OCI-LY1 (cell line): ENCODE results near the gene GLI2.

Source experiments
- H2AFZ ChIP-seq: fragments of 200-600 bp; sonication (generic), shearing (Covaris generic); 2 replicates; pipeline ENCODE4 v1.6.0; 2014; ENCODE audit warnings: antibody characterized with exemption, mild to moderate bottlenecking, low read length
- H3F3A ChIP-seq: fragments of 200-600 bp; sonication (generic), shearing (Covaris generic); 2 replicates; pipeline ENCODE4 v1.6.0; 2014; ENCODE audit warnings: mild to moderate bottlenecking, antibody characterized with exemption, low read length, moderate library complexity; ENCODE audit not compliant: insufficient read depth
- H3K27ac ChIP-seq: fragments of 200-600 bp; sonication (generic); 2 replicates; pipeline ENCODE4 v1.5.1; 2014; ENCODE audit warnings: low read length, mixed run types, mild to moderate bottlenecking, low read depth; ENCODE audit not compliant: poor library complexity, severe bottlenecking
- H3K27me3 ChIP-seq: fragments of 200-600 bp; sonication (generic); 2 replicates; pipeline ENCODE4 v1.6.0; 2014; ENCODE audit warnings: antibody characterized with exemption, mild to moderate bottlenecking, low read length, moderate library complexity; ENCODE audit not compliant: insufficient read depth
- H3K36me3 ChIP-seq: fragments of 200-600 bp; sonication (generic); 2 replicates; pipeline ENCODE4 v1.6.1; 2014; ENCODE audit warnings: mild to moderate bottlenecking, antibody characterized with exemption, low read length, moderate library complexity, mixed read lengths; ENCODE audit not compliant: insufficient read depth
- H3K4me1 ChIP-seq: fragments of 200-600 bp; sonication (generic); 2 replicates; pipeline ENCODE4 v1.5.1; 2014; ENCODE audit warnings: mild to moderate bottlenecking, low read length, moderate library complexity; ENCODE audit not compliant: insufficient read depth, severe bottlenecking
- H3K4me2 ChIP-seq: fragments of 200-600 bp; sonication (generic), shearing (Covaris generic); 2 replicates; pipeline ENCODE4 v1.6.1; 2014; ENCODE audit warnings: low read length
- H3K4me3 ChIP-seq: fragments of 200-600 bp; sonication (generic); 2 replicates; pipeline ENCODE4 v1.5.1; 2014; ENCODE audit warnings: low read length, low read depth, mild to moderate bottlenecking, mixed read lengths; ENCODE audit not compliant: poor library complexity, severe bottlenecking
- H3K79me2 ChIP-seq: fragments of 200-600 bp; shearing (Covaris generic); 2 replicates; pipeline ENCODE4 v1.6.1; 2016; ENCODE audit warnings: mixed run types, low read length, mixed read lengths; ENCODE audit not compliant: insufficient read depth
- H3K9ac ChIP-seq: fragments of 200-600 bp; sonication (generic), shearing (Covaris generic); 2 replicates; pipeline ENCODE4 v1.6.1; 2014; ENCODE audit warnings: mild to moderate bottlenecking, low read length, mixed read lengths
- H3K9me2 ChIP-seq: fragments of 200-600 bp; sonication (generic), shearing (Covaris generic); 2 replicates; pipeline ENCODE4 v1.6.1; 2014; ENCODE audit warnings: low read depth, mild to moderate bottlenecking, low read length, mixed read lengths
- H3K9me3 ChIP-seq: fragments of 200-600 bp; shearing (Covaris generic); 2 replicates; pipeline ENCODE4 v1.6.1; 2014; ENCODE audit warnings: low read length, mixed read lengths
- H4K20me1 ChIP-seq: fragments of 200-600 bp; sonication (generic), shearing (Covaris generic); 2 replicates; pipeline ENCODE4 v1.6.0; 2016; ENCODE audit warnings: mild to moderate bottlenecking, low read length; ENCODE audit not compliant: insufficient read depth
- CTCF ChIP-seq: fragments of 200-600 bp; sonication (generic), shearing (Covaris generic); IDR thresholded peaks from 2 replicates; pipeline ENCODE4 v1.5.1; 2017; ENCODE audit warnings: mild to moderate bottlenecking, antibody characterized with exemption, low read length, moderate library complexity, mixed read lengths
- EZH2 ChIP-seq: fragments of 200-600 bp; sonication (generic), shearing (Covaris generic); IDR thresholded peaks from 2 replicates; pipeline ENCODE4 v1.8.0; 2017; ENCODE audit warnings: borderline replicate concordance, mixed run types, mild to moderate bottlenecking, antibody characterized with exemption, low read length, moderate library complexity, mixed read lengths

Gene GLI2

GRCh38 chr2:120778244-120778643 is 42.6 kb downstream of the GLI2 start:
- no peaks in the 10 kb centered on the region for H3K4me1 ChIP-seq
- no peaks in the 10 kb centered on the region for H3K79me2 ChIP-seq
- no peaks in the 10 kb centered on the region for H4K20me1 ChIP-seq
- no peak overlapping the region for H3K9ac ChIP-seq
- H3K4me2 ChIP-seq, result no peak overlapping the region
- no peak overlapping the region for H3K27ac ChIP-seq
- no peaks in the 10 kb centered on the region for H3F3A ChIP-seq
- no peaks in the 10 kb centered on the region for H3K36me3 ChIP-seq
- H3K9me3 ChIP-seq, result no peaks in the 10 kb centered on the region
- H3K4me3 ChIP-seq, result no peak overlapping the region
- TF ChIP-seq CTCF (no peak), EZH2 (no peak)
- H3K27me3 ChIP-seq, result no peaks in the 10 kb centered on the region
- no peaks in the 10 kb centered on the region for H3K9me2 ChIP-seq
- H2AFZ ChIP-seq, result no peak overlapping the region

- Histone ChIP-seq H4K20me1 (no peaks in the 10 kb centered on the region), H3K4me2 (no peak overlapping the region), H3K4me3 (no peak overlapping the region), H2AFZ (no peak overlapping the region), H3K36me3 (no peaks in the 10 kb centered on the region), H3K27me3 (no peaks in the 10 kb centered on the region), H3K27ac (no peak overlapping the region), H3K9me2 (no peaks in the 10 kb centered on the region), H3K9me3 (no peaks in the 10 kb centered on the region), H3K4me1 (no peaks in the 10 kb centered on the region), H3F3A (no peaks in the 10 kb centered on the region), H3K9ac (no peak overlapping the region), H3K79me2 (no peaks in the 10 kb centered on the region)
- TF ChIP-seq CTCF (no peak), EZH2 (no peak)
These were observed 44.2 kb downstream of the GLI2 start for GRCh38 chr2:120779781-120780283.

GRCh38 chr2:120780402-120780801 is 44.7 kb downstream of the GLI2 start:
- H3K9ac ChIP-seq, result no peak overlapping the region

More at GRCh38 chr2:120780402-120780801, 44.7 kb downstream of the GLI2 start:
- Histone ChIP-seq H3K9me3 (no peaks in the 10 kb centered on the region), H4K20me1 (no peaks in the 10 kb centered on the region), H3K27ac (no peak overlapping the region), H3F3A (no peaks in the 10 kb centered on the region), H3K4me3 (no peak overlapping the region), H3K27me3 (no peaks in the 10 kb centered on the region), H3K4me1 (no peaks in the 10 kb centered on the region), H3K9me2 (no peaks in the 10 kb centered on the region), H2AFZ (no peak overlapping the region), H3K4me2 (no peak overlapping the region), H3K36me3 (no peaks in the 10 kb centered on the region), H3K79me2 (no peaks in the 10 kb centered on the region)
- TF ChIP-seq EZH2, result no peak
- TF ChIP-seq CTCF, result no peak
